HK-2 (cell line): Measurements from ENCODE around the gene PLEKHA5.
"Not testable (repeated sequence)": the region's sequence is repeated elsewhere in the genome, so short reads cannot be mapped to it uniquely, and the experiment has no call there.

ENCODE experiments used
- DNase-seq: peaks from one replicate; pipeline ENCODE4 v3.0.0-alpha.2; 2018; ENCODE audit not compliant: unreplicated experiment

The PLEKHA5 gene

DNA sequence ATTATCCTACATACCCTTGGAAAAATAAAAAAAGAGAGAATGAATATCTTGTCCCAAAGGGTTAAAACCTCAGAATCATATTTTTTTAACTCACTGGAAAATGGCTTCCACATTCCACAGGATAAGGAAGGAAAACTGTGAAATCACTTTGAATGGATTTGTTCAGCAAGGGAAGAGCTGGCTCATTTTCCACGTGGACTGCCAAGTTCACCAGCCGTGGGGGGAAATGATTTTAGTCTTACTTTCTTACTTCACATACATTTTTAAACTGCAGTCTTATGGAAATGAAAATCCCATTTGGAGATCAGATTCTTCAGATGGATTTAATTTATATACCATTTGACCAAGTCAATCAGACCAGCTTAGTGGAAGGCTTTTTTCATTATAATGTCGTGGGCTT lies 279.8 kb downstream of the PLEKHA5 start:
- DNase-seq: no peak

DNA sequence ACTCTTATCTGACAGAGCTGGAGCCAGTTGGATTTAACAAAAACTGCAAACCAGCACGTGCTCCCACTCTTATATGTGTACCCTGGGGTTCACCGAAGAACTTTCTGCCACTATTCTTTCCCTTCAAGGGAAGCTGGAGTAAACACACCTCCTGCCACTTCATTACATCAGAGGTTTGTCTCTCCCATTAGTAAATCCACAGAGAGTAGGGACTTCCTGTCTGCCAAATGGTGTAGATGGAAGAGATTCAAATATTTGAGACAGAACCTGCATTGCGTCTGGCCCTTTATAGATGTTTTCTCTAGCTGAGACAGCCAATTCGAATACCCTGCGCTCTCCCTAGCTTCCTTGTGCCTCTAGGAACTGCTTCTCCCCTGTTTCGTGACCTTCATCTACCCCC lies 280.7 kb downstream of the PLEKHA5 start:
- no peak for DNase-seq

DNA sequence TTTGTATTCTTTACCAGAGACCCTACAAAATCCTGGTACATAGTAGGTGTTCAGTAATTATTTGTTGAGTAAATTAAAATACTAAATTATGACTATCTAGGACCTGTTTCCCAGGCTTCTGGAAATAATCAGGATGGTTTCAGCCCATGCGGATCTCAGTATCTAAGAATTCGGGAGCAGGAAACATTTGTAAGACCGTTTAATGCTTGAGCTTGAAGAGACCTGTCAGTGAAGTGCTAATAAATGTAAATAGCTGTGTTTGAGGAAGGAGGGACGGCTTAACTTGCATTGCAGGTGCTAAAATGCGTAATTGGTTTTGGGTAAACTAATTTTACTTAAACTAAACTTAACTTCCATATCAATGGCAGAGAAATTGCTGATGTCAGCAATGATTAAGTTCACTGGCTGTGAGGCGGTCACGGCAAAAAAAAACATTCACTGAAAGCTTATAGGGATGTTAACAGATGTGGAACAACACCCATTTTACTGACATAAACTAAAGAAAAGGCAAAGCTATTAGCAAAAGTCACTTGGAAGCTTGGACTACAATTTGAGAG lies 281.2 kb downstream of the PLEKHA5 start:
- no peak for DNase-seq

DNA sequence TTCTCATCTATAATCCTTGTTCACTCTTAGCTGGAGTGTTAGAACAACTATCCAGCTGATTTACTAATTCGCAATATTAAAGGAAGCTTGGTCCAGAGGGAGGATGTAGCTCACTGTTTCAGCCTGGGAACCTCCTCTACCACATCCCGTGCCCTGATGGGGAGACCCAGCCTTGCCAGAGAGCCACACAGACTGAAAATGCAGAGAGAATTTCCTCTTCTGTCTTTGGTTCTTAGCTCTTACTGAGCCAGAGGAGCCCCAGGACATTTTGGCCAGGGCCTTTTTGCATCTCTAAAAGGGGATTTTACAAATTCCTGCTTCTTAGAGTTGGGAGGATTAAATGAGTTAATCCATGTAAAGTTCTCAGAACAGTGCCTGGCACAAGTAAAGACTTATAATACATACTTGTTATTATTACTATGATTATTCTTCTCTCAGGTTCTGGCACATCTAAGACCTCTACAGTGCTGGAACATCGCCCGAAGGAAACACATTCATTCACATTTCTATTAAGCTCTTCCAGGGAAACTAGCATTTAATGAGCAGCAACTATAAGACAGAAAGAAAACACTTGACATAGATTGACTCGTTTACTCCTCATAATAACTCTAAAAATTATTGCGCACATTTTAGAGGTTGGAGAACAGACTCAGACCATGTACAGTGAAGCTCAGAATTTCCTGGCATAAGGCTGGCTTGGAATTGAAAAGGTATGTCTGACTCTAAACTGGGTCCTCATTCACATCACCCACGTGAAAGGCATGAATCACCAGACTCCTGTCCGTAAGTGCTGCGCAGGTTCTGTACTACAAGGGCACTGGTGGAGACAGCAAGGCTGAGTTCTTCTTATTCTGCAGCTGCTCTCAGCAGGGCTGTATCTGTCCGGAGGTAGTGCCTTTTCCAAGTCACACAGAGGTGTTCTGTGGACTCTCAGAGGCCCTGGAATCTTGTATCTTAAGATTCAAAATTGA lies 282.0 kb downstream of the PLEKHA5 start:
- no peak for DNase-seq

DNA sequence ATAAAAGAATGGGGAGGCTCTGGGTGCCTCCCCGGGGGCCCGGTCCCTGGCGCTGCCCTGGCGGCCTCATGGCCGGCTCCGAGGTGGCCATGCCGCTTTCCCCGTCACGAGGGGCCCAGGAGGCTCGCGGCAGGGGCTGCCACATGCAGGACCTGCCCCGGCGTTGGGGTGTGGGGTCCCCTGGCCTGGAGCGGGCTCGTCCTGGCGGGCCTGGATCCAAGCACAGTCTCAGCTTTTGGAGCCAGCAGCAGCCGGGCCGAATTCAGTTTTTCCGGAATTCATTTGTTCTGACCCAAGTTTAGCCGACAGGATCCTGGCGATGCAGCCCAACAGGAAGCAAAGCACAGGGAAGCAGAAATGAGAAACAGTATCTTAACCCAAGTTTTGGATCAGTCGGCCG lies 283.3 kb downstream of the PLEKHA5 start:
- DNase-seq: no peak

DNA sequence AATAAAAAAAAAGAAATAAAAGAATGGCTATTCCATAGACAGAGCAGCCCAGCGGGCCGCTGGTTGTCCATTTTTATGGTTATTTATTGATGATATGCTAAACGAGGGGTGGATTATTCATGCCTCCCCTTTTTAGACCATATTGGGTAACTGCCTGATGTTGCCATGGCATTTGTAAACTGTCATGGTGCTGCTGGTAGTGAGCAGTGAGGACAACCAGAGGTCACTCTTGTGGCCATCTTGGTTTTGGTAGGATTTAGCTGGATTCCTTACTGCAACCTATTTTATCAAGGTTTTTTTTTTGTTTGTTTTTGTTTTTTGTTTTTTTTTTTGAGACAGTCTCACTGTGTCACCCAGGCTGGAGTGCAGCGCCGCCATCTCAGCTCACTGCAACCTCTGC lies 284.0 kb downstream of the PLEKHA5 start:
- not testable (repeated sequence) for DNase-seq

DNA sequence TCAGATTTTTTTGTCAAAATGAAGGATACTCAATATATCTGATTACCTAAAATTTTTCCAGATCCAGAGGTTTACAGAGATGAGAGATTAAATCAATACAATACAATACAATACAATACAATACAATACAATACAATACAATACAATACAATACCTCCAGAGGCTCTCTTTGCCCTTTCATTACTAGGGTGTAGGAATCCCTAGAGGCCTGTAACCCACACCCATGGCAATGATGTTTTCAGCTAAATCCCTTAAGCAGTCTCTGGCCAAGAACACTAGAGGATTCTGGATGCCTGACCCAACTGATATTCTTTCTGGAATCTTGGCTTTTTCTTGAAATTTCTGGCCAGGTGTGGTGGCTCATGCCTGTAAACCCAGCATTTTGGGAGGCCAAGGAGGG lies 286.0 kb downstream of the PLEKHA5 start:
- no peak for DNase-seq

DNA sequence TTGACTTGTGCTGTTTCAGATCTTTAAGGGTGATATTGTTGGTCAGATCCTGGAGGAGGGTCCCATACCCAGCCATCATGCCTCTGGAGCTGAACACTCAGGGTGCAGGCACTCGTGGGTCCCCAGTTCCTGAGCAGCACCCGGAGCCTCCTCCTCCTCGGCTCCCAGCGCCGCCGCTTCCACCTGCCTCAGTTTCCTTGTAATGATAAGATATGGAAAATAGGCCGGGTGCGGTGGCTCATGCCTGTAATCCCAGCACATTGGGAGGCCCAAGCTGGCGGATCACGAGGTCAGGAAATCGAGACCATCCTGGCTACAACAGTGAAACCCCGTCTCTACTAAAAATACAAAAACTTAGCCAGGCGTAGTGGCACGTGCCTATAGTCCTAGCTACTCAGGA lies 289.6 kb downstream of the PLEKHA5 start:
- DNase-seq: no peak

DNA sequence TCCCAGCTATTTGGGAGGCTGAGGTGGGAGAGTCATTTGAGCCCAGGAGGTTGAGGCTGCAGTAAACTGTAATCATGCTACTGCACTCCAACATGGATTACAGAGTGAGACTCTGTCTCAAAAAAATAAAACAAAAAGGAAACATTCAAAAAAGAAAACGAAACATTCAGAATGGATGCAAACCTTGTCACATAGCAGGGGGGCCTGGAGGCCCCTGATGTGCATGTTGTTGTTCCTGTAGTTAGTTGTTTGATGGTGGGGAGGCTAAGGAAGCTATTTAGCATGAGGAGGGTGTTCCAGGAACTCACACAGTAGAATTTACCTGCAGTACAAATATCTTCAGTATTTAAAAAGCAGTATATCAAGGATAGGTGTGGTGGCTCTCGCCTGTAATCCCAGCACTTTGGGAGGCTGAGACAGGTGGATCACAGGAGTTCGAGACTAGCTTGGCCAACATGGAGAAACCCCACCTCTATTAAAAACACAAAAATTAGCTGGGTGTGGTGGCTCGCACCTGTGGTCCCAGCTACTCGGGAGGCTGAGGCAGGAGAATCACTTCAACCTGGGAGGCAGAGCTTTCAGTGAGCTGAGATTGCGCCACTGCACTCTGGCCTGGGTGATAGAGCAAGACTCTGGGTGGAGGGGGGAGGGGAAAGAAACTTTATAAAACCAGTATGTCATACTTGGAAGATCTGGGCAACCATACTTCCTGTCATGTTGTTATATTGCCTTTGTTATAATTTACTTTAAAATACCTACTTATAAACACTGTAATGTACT lies 292.2 kb downstream of the PLEKHA5 start:
- DNase-seq: no peak

DNA sequence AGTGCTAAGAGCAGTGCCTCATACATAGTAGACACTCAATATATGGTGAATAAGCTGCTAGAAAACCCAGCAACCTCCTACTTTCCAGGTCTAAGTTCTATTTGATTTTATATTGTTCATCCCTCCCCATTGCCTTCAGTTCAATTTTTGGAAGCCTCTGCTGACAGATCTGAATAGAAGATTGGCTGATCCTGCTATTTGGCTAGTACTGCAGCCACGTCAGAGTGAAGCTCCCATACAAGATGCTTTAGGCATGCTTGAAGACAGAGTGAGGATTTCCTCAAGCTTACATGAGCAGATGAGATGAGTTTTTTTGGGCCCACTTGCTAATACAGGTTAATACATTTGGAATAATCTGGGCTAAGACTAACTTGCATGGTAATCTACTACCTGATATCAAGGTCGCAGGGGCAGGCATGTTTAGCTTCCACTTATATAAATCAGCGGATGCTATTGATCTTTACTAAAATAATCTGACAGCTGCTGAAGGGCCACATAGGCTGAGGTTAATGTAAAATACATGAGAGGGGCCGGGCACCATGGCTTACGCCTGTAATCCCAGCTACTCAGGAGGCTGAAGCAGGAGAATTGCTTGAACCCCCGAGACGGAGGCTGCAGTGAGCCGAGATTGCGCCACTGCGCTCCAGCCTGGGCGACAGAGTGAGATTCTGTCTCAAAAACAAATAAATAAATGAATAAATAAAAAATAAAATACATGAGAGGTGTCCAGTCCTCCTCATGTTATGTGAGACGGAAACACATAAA lies 293.8 kb downstream of the PLEKHA5 start:
- no peak for DNase-seq
